Measurements from ENCODE around the gene CLCN5. TPM values are rescaled to one million over a fixed set of nuclear protein-coding genes. Genes with fewer than 3 reads are reported as not detected.

Gene CLCN5
- total and polyA plus RNA-seq, 2 of the 13 experiments (the other 11 are each of a cell fraction or from before 2014, with no cell fraction given): 7.8 to 27.3 TPM

DNA sequence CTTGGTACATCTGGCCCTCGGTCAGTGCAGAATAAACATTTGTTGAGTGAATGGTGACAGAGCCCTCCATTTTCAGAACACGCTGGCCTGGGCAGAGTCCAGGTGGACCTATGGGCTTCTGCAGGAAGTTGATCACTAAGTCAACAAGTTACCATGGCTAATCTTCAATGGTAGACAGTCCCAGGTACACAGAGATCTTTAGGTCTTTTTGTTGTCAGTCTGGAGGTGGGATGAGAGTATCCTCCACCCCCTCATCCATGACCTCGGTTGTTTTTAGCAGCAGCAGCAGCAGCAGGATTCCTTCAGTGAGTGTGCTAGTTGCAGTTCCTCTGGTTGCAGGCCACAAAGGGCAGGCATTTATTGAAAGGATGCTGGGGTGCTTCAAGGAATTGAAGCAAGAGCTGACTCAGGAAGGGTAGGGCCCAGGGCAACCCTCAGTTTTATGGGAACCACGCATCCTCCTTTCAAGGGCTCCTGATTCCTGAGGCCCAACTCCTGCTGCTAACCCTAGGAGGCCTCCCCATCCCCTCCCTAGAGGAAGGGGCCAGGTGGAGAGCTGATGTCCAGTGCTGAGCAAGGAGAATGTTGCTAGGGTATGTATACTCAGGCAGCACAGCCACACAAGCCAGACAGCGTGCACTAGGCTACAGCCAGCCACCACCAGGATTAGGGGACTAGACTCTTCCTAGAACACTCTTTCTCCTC is 44.8 kb upstream of the CLCN5 start (continued):
- TF ChIP-seq TOE1 (CRISPR knock-in tag; IDR thresholded peaks at IDR 0.05) (no peak), YEATS4 (CRISPR knock-in tag; IDR thresholded peaks at IDR 0.05; ENCODE audit: borderline replicate concordance) (no peak), NR2F6 (IDR thresholded peaks at IDR 0.05) (peak; percentile 42; the same call in 1 of the 2 replicates), NR2F6 (CRISPR knock-in tag; IDR thresholded peaks at IDR 0.05) (no peak; the same call in 1 of the 2 replicates), MATR3 (CRISPR knock-in tag; IDR thresholded peaks at IDR 0.05) (no peak), REL (CRISPR knock-in tag; conservative IDR thresholded peaks at IDR 0.05) (no peak), JUNB (CRISPR knock-in tag; IDR thresholded peaks at IDR 0.05; ENCODE audit: borderline replicate concordance) (no peak), SOX6 (IDR thresholded peaks at IDR 0.05) (no peak), SOX6 (CRISPR knock-in tag; IDR thresholded peaks at IDR 0.05) (peak; percentile 83), SNRNP70 (IDR thresholded peaks at IDR 0.05; ENCODE audit: low read depth, low read length) (no peak)
- TF ChIP-seq, protein P1, sequence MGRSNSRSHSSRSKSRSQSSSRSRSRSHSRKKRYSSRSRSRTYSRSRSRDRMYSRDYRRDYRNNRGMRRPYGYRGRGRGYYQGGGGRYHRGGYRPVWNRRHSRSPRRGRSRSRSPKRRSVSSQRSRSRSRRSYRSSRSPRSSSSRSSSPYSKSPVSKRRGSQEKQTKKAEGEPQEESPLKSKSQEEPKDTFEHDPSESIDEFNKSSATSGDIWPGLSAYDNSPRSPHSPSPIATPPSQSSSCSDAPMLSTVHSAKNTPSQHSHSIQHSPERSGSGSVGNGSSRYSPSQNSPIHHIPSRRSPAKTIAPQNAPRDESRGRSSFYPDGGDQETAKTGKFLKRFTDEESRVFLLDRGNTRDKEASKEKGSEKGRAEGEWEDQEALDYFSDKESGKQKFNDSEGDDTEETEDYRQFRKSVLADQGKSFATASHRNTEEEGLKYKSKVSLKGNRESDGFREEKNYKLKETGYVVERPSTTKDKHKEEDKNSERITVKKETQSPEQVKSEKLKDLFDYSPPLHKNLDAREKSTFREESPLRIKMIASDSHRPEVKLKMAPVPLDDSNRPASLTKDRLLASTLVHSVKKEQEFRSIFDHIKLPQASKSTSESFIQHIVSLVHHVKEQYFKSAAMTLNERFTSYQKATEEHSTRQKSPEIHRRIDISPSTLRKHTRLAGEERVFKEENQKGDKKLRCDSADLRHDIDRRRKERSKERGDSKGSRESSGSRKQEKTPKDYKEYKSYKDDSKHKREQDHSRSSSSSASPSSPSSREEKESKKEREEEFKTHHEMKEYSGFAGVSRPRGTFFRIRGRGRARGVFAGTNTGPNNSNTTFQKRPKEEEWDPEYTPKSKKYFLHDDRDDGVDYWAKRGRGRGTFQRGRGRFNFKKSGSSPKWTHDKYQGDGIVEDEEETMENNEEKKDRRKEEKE (IDR thresholded peaks at IDR 0.05): no peak
- TF ChIP-seq, protein P2, sequence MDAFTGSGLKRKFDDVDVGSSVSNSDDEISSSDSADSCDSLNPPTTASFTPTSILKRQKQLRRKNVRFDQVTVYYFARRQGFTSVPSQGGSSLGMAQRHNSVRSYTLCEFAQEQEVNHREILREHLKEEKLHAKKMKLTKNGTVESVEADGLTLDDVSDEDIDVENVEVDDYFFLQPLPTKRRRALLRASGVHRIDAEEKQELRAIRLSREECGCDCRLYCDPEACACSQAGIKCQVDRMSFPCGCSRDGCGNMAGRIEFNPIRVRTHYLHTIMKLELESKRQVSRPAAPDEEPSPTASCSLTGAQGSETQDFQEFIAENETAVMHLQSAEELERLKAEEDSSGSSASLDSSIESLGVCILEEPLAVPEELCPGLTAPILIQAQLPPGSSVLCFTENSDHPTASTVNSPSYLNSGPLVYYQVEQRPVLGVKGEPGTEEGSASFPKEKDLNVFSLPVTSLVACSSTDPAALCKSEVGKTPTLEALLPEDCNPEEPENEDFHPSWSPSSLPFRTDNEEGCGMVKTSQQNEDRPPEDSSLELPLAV (CRISPR knock-in tag; conservative IDR thresholded peaks at IDR 0.05; ENCODE audit: low read depth): no peak
- TF ChIP-seq, protein P3, sequence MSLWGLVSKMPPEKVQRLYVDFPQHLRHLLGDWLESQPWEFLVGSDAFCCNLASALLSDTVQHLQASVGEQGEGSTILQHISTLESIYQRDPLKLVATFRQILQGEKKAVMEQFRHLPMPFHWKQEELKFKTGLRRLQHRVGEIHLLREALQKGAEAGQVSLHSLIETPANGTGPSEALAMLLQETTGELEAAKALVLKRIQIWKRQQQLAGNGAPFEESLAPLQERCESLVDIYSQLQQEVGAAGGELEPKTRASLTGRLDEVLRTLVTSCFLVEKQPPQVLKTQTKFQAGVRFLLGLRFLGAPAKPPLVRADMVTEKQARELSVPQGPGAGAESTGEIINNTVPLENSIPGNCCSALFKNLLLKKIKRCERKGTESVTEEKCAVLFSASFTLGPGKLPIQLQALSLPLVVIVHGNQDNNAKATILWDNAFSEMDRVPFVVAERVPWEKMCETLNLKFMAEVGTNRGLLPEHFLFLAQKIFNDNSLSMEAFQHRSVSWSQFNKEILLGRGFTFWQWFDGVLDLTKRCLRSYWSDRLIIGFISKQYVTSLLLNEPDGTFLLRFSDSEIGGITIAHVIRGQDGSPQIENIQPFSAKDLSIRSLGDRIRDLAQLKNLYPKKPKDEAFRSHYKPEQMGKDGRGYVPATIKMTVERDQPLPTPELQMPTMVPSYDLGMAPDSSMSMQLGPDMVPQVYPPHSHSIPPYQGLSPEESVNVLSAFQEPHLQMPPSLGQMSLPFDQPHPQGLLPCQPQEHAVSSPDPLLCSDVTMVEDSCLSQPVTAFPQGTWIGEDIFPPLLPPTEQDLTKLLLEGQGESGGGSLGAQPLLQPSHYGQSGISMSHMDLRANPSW (CRISPR knock-in tag; IDR thresholded peaks at IDR 0.05; ENCODE audit: borderline replicate concordance): 0 out of 2 replicates have a peak, but pooled peaks have one; percentile 61
- TF ChIP-seq, protein P4, sequence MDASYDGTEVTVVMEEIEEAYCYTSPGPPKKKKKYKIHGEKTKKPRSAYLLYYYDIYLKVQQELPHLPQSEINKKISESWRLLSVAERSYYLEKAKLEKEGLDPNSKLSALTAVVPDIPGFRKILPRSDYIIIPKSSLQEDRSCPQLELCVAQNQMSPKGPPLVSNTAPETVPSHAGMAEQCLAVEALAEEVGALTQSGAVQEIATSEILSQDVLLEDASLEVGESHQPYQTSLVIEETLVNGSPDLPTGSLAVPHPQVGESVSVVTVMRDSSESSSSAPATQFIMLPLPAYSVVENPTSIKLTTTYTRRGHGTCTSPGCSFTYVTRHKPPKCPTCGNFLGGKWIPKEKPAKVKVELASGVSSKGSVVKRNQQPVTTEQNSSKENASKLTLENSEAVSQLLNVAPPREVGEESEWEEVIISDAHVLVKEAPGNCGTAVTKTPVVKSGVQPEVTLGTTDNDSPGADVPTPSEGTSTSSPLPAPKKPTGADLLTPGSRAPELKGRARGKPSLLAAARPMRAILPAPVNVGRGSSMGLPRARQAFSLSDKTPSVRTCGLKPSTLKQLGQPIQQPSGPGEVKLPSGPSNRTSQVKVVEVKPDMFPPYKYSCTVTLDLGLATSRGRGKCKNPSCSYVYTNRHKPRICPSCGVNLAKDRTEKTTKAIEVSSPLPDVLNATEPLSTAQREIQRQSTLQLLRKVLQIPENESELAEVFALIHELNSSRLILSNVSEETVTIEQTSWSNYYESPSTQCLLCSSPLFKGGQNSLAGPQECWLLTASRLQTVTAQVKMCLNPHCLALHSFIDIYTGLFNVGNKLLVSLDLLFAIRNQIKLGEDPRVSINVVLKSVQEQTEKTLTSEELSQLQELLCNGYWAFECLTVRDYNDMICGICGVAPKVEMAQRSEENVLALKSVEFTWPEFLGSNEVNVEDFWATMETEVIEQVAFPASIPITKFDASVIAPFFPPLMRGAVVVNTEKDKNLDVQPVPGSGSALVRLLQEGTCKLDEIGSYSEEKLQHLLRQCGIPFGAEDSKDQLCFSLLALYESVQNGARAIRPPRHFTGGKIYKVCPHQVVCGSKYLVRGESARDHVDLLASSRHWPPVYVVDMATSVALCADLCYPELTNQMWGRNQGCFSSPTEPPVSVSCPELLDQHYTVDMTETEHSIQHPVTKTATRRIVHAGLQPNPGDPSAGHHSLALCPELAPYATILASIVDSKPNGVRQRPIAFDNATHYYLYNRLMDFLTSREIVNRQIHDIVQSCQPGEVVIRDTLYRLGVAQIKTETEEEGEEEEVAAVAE (CRISPR knock-in tag; IDR thresholded peaks at IDR 0.05; ENCODE audit: borderline replicate concordance): no peak
- TF ChIP-seq, protein P5, sequence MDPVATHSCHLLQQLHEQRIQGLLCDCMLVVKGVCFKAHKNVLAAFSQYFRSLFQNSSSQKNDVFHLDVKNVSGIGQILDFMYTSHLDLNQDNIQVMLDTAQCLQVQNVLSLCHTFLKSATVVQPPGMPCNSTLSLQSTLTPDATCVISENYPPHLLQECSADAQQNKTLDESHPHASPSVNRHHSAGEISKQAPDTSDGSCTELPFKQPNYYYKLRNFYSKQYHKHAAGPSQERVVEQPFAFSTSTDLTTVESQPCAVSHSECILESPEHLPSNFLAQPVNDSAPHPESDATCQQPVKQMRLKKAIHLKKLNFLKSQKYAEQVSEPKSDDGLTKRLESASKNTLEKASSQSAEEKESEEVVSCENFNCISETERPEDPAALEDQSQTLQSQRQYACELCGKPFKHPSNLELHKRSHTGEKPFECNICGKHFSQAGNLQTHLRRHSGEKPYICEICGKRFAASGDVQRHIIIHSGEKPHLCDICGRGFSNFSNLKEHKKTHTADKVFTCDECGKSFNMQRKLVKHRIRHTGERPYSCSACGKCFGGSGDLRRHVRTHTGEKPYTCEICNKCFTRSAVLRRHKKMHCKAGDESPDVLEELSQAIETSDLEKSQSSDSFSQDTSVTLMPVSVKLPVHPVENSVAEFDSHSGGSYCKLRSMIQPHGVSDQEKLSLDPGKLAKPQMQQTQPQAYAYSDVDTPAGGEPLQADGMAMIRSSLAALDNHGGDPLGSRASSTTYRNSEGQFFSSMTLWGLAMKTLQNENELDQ (CRISPR knock-in tag; IDR thresholded peaks at IDR 0.05; ENCODE audit: borderline replicate concordance): no peak
